ENCODE results near the gene GPR63.

GPR63 gene

GRCh38 chr6:96760153-96760687 lies 77.1 kb downstream of the GPR63 start:
- DNase-seq (ENCODE audit: low read depth in 2 of 2): no peak

DNA sequence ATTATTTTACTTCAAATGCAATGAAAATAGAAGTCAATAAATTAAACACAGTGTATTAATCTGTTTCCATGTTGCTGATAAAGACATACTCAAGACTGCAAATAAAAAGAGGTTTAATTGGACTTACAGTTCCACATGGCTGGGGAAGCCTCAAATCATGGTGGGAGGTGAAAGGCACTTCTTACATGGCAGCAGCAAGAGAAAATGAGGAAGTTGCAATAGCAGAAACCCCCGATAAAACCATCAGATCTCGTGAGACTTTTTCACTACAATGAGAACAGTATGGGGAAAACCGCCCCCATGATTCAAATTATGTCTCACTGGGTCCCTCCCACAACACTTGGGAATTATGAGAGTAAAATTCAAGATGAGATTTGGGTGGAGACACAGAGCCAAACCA lies 82.2 kb downstream of the GPR63 start:
- no peak for DNase-seq (ENCODE audit: low read depth in 2 of 2)

DNA sequence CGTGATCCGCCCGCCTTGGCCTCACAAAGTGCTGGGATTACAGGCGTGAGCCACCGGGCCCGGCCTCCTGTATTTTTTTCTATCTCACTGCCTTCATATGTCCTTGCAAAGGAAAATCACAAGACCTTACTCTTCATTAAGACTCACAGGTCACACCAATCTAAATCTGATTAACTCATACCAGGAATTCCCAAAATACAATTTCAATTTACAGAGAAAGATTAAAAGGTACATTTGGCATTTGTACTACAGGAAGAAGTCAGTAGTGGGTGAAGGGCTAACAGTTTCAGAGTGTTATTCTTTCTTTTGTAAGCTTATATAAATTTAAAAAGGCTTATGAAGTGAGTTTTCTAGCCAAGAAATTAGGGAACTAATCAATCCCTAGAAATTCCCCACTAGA lies 87.4 kb downstream of the GPR63 start:
- DNase-seq (ENCODE audit: low read depth in 2 of 2): no peak

All from stimulated activated CD4-positive, alpha-beta T cell treated with anti-CD3 and anti-CD28 coated beads, Interleukin-15, amount 100 ng/mL, for 48 hours (primary cell).